ENCODE measurements around the gene RIMS4. TPM values are rescaled to one million over a fixed set of nuclear protein-coding genes. Genes with fewer than 3 reads are reported as not detected.

RIMS4 gene
- total and polyA plus RNA-seq, 2 of the 13 experiments (the other 11 are each of a cell fraction or from before 2014, with no cell fraction given) = 0.01 to 0.07 TPM

- TF ChIP-seq HBP1 (CRISPR knock-in tag; IDR thresholded peaks at IDR 0.05; ENCODE audit: low read depth) (no peak), NONO (IDR thresholded peaks at IDR 0.05) (no peak), NONO (CRISPR knock-in tag; conservative IDR thresholded peaks at IDR 0.05) (peak; percentile 50; the same call in 1 of the 2 replicates), LCORL (IDR thresholded peaks at IDR 0.05) (no peak), LCORL (CRISPR knock-in tag; IDR thresholded peaks at IDR 0.05) (no peak), NCOA5 (CRISPR knock-in tag; IDR thresholded peaks at IDR 0.05) (no peak), CTCF (CRISPR knock-in tag; IDR thresholded peaks at IDR 0.05) (peak; percentile 91), PAXIP1 (CRISPR knock-in tag; conservative IDR thresholded peaks at IDR 0.05) (no peak), NFAT5 (CRISPR knock-in tag; IDR thresholded peaks at IDR 0.05) (no peak), NFIC (IDR thresholded peaks at IDR 0.05; ENCODE audit: low read length) (no peak), ZNF639 (CRISPR knock-in tag; conservative IDR thresholded peaks at IDR 0.05) (no peak), WIZ (CRISPR knock-in tag; IDR thresholded peaks at IDR 0.05) (no peak)
These were observed 63.0 kb downstream of the RIMS4 start (continued) for GRCh38 chr20:44747166-44748004.
